ENCODE data around the gene ATP13A1.

The ATP13A1 gene

DNA sequence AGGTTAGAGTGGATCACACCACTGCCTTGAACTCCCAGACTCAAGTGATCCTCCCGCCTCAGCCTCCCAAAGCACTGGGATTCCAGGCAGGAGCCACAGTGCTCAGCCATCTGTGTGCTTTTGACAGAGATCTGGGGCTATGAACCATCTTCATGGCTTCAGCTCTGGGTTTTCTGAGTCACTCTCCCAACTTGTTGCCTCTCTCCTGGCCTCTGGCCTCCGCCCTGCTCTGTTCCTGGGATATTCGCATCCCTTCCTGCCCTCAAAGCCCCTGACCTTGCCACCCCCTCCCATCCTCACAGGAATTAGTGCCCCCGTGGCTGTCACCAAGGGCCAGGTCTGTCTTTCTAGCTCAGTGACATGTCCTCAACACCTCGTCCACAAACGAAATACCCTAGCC, 14.3 kb downstream of the ATP13A1 start:
- Histone ChIP-seq H3K27ac (ENCODE audit: low read length, poor library complexity, severe bottlenecking) (no peak overlapping the region), H2BK15ac (ENCODE audit: low read depth, poor library complexity, severe bottlenecking) (no peak overlapping the region), H2BK12ac (ENCODE audit: low read length in 2 of 2) (no peak overlapping the region), H3K4me2 (ENCODE audit: low read length, poor library complexity, severe bottlenecking) (no peak overlapping the region), H2BK5ac (ENCODE audit: low read depth, low read length, poor library complexity, severe bottlenecking) (no peak overlapping the region), H3K27me3 (ENCODE audit: control insufficient read depth in 1 of 2, insufficient read depth in 1 of 2, low read length in 2 of 2) (no peaks in the 10 kb centered on the region), H3K79me1 (replicated peaks; ENCODE audit: low read length, poor library complexity, severe bottlenecking) (peaks cover 25% of the 10 kb centered on the region), H3K18ac (ENCODE audit: low read depth in 1 of 2, low read length in 2 of 2) (no peak overlapping the region), H2AFZ (ENCODE audit: low read depth, low read length) (no peak overlapping the region), H3K4ac (ENCODE audit: low read depth in 1 of 2, low read length in 2 of 2) (no peak overlapping the region), H2AK5ac (ENCODE audit: low read length, severe bottlenecking) (no peak overlapping the region), H3K4me3 (ENCODE audit: insufficient read depth in 1 of 2, low read depth in 1 of 2, low read length in 2 of 2) (no peak overlapping the region), H3K23ac (ENCODE audit: low read length in 2 of 2) (no peak overlapping the region), H3K14ac (ENCODE audit: low read length in 2 of 2) (no peak overlapping the region), H2BK120ac (ENCODE audit: low read depth, low read length) (no peak overlapping the region), H4K8ac (ENCODE audit: low read length) (no peak overlapping the region), H3K4me1 (ENCODE audit: control insufficient read depth, insufficient read depth, low read depth, low read length) (no peaks in the 10 kb centered on the region), H3K9me3 (ENCODE audit: control insufficient read depth, low read length) (no peaks in the 10 kb centered on the region), H3K9ac (ENCODE audit: low read length) (no peak overlapping the region), H3K36me3 (ENCODE audit: control insufficient read depth in 1 of 2, insufficient read depth in 2 of 2, low read depth in 1 of 2, low read length in 2 of 2) (peaks cover 85 to 91% of the 10 kb centered on the region in 2 experiments), H4K91ac (ENCODE audit: low read length) (no peak overlapping the region)
- WGBS: 90% methylated on average over 6 of the region's 6 CpGs
- DNase-seq: no peak

DNA sequence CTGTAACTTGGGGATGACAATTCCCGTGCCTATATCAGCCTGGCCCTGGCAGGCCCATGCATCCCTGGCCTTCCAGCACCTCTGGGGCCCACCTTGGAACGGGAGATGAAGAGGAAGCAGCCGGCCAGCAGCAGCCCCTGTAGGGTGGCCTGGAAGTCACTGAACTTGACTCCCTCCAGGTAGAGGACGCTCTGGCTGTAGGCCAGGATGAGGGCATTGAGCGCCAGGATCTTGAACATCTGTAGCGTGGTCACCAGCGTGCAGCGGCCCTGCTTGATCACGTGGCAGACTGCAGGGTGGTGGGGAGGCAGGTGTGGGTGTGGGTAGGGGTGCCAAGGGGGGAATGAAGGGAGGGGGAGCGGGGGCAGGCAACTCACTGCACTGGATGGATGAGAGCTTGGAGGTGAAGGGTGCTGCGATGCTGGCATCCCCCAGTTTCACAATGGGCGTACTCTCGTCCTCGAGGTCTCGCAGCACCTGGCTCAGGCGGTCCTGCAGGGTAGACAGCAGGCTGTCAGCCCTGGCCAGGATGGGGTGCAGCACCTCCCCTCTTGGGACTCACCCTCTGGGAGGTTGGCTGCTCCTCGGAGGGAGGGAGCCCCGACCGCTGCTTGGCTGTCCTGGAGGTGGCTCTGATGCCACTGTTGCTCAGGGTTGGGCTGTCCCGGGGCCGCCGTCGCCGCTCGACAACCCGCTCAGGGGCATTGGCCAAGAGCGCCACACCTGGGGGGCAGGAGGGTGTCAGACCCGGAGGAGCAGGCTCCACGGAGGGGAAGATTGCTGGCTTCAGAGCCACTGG, 16.2 kb downstream of the ATP13A1 start:
- peaks cover 9% of the 10 kb centered on the region for H3K4me1 ChIP-seq (ENCODE audit: control insufficient read depth, insufficient read depth, low read depth, low read length)

GRCh38 chr19:19645233-19645870, 18.1 kb downstream of the ATP13A1 start:
- H3K4me3 ChIP-seq (ENCODE audit: insufficient read depth in 1 of 2, low read depth in 1 of 2, low read length in 2 of 2): no peak overlapping the region
- no peak for DNase-seq
- no peaks in the 10 kb centered on the region for H3K9me3 ChIP-seq (ENCODE audit: control insufficient read depth, low read length)
- H4K91ac ChIP-seq (ENCODE audit: low read length): no peak overlapping the region
- no peaks in the 10 kb centered on the region for H3K27me3 ChIP-seq (ENCODE audit: control insufficient read depth in 1 of 2, insufficient read depth in 1 of 2, low read length in 2 of 2)
- no peak overlapping the region for H3K4me2 ChIP-seq (ENCODE audit: low read length, poor library complexity, severe bottlenecking)
- H3K4me1 ChIP-seq (ENCODE audit: control insufficient read depth, insufficient read depth, low read depth, low read length): peaks cover 9% of the 10 kb centered on the region
- H3K14ac ChIP-seq (ENCODE audit: low read length in 2 of 2): no peak overlapping the region
- no peak overlapping the region for H3K9ac ChIP-seq (ENCODE audit: low read length)
- no peak overlapping the region for H3K18ac ChIP-seq (ENCODE audit: low read depth in 1 of 2, low read length in 2 of 2)
- H2AFZ ChIP-seq (ENCODE audit: low read depth, low read length): no peak overlapping the region
- no peak overlapping the region for H2BK5ac ChIP-seq (ENCODE audit: low read depth, low read length, poor library complexity, severe bottlenecking)
- peaks cover 53 to 54% of the 10 kb centered on the region in 2 experiments for H3K36me3 ChIP-seq (ENCODE audit: control insufficient read depth in 1 of 2, insufficient read depth in 2 of 2, low read depth in 1 of 2, low read length in 2 of 2)
- H3K4ac ChIP-seq (ENCODE audit: low read depth in 1 of 2, low read length in 2 of 2): no peak overlapping the region
- H2BK12ac ChIP-seq (ENCODE audit: low read length in 2 of 2): no peak overlapping the region
- WGBS: 97% methylated on average over 17 of the region's 17 CpGs
- no peak overlapping the region for H2AK5ac ChIP-seq (ENCODE audit: low read length, severe bottlenecking)
- no peak overlapping the region for H2BK120ac ChIP-seq (ENCODE audit: low read depth, low read length)
- peaks cover 16% of the 10 kb centered on the region for H3K79me1 ChIP-seq (replicated peaks; ENCODE audit: low read length, poor library complexity, severe bottlenecking)
- H3K23ac ChIP-seq (ENCODE audit: low read length in 2 of 2): no peak overlapping the region
- no peak overlapping the region for H2BK15ac ChIP-seq (ENCODE audit: low read depth, poor library complexity, severe bottlenecking)
- H3K27ac ChIP-seq (ENCODE audit: low read length, poor library complexity, severe bottlenecking): no peak overlapping the region
- H4K8ac ChIP-seq (ENCODE audit: low read length): no peak overlapping the region

More for the DNA sequence above, 16.2 kb downstream of the ATP13A1 start:
- Histone ChIP-seq H2BK5ac (ENCODE audit: low read depth, low read length, poor library complexity, severe bottlenecking) (no peak overlapping the region), H3K4me3 (ENCODE audit: insufficient read depth in 1 of 2, low read depth in 1 of 2, low read length in 2 of 2) (no peak overlapping the region), H3K4me2 (ENCODE audit: low read length, poor library complexity, severe bottlenecking) (no peak overlapping the region), H3K9ac (ENCODE audit: low read length) (no peak overlapping the region), H3K27ac (ENCODE audit: low read length, poor library complexity, severe bottlenecking) (no peak overlapping the region), H3K4ac (ENCODE audit: low read depth in 1 of 2, low read length in 2 of 2) (no peak overlapping the region), H4K8ac (ENCODE audit: low read length) (no peak overlapping the region), H3K27me3 (ENCODE audit: control insufficient read depth in 1 of 2, insufficient read depth in 1 of 2, low read length in 2 of 2) (no peaks in the 10 kb centered on the region), H3K18ac (ENCODE audit: low read depth in 1 of 2, low read length in 2 of 2) (no peak overlapping the region), H2BK12ac (ENCODE audit: low read length in 2 of 2) (no peak overlapping the region), H2AFZ (ENCODE audit: low read depth, low read length) (no peak overlapping the region), H4K91ac (ENCODE audit: low read length) (no peak overlapping the region), H3K9me3 (ENCODE audit: control insufficient read depth, low read length) (no peaks in the 10 kb centered on the region), H3K36me3 (ENCODE audit: control insufficient read depth in 1 of 2, insufficient read depth in 2 of 2, low read depth in 1 of 2, low read length in 2 of 2) (peaks cover 66 to 72% of the 10 kb centered on the region in 2 experiments), H2BK120ac (ENCODE audit: low read depth, low read length) (no peak overlapping the region), H2BK15ac (ENCODE audit: low read depth, poor library complexity, severe bottlenecking) (no peak overlapping the region), H3K23ac (ENCODE audit: low read length in 2 of 2) (no peak overlapping the region), H3K14ac (ENCODE audit: low read length in 2 of 2) (no peak overlapping the region), H2AK5ac (ENCODE audit: low read length, severe bottlenecking) (no peak overlapping the region), H3K79me1 (replicated peaks; ENCODE audit: low read length, poor library complexity, severe bottlenecking) (peaks cover 24% of the 10 kb centered on the region)
- 98% methylated on average over 28 of the region's 29 CpGs for whole genome bisulfite sequencing
- DNase-seq: no peak

GRCh38 chr19:19644054-19644388, 19.5 kb downstream of the ATP13A1 start:
- Histone ChIP-seq H3K4me1 (ENCODE audit: control insufficient read depth, insufficient read depth, low read depth, low read length) (peaks cover 9% of the 10 kb centered on the region), H3K18ac (ENCODE audit: low read depth in 1 of 2, low read length in 2 of 2) (no peak overlapping the region), H2BK5ac (ENCODE audit: low read depth, low read length, poor library complexity, severe bottlenecking) (no peak overlapping the region), H2BK120ac (ENCODE audit: low read depth, low read length) (no peak overlapping the region), H2AK5ac (ENCODE audit: low read length, severe bottlenecking) (no peak overlapping the region), H3K4me2 (ENCODE audit: low read length, poor library complexity, severe bottlenecking) (no peak overlapping the region), H3K9me3 (ENCODE audit: control insufficient read depth, low read length) (no peaks in the 10 kb centered on the region), H3K27ac (ENCODE audit: low read length, poor library complexity, severe bottlenecking) (no peak overlapping the region), H3K36me3 (ENCODE audit: control insufficient read depth in 1 of 2, insufficient read depth in 2 of 2, low read depth in 1 of 2, low read length in 2 of 2) (peaks cover 44 to 54% of the 10 kb centered on the region in 2 experiments), H3K14ac (ENCODE audit: low read length in 2 of 2) (no peak overlapping the region), H4K8ac (ENCODE audit: low read length) (no peak overlapping the region), H4K91ac (ENCODE audit: low read length) (no peak overlapping the region), H3K4ac (ENCODE audit: low read depth in 1 of 2, low read length in 2 of 2) (no peak overlapping the region), H3K23ac (ENCODE audit: low read length in 2 of 2) (no peak overlapping the region), H3K79me1 (replicated peaks; ENCODE audit: low read length, poor library complexity, severe bottlenecking) (peaks cover 16% of the 10 kb centered on the region), H3K9ac (ENCODE audit: low read length) (no peak overlapping the region), H2AFZ (ENCODE audit: low read depth, low read length) (no peak overlapping the region), H2BK12ac (ENCODE audit: low read length in 2 of 2) (no peak overlapping the region), H3K4me3 (ENCODE audit: insufficient read depth in 1 of 2, low read depth in 1 of 2, low read length in 2 of 2) (no peak overlapping the region), H3K27me3 (ENCODE audit: control insufficient read depth in 1 of 2, insufficient read depth in 1 of 2, low read length in 2 of 2) (no peaks in the 10 kb centered on the region), H2BK15ac (ENCODE audit: low read depth, poor library complexity, severe bottlenecking) (no peak overlapping the region)
- 31% methylated on average over 5 of the region's 5 CpGs for WGBS
- DNase-seq: no peak

All from mesenchymal stem cell (in vitro differentiated cells and primary cell).